Stimulated activated CD4-positive, alpha-beta T cell treated with anti-CD3 and anti-CD28 coated beads, TNF-alpha, amount 100 ng/mL, for 24 hours (primary cell): ENCODE measurements around the gene HYAL3.
"Not testable (repeated sequence)": the region's sequence is repeated elsewhere in the genome, so short reads cannot be mapped to it uniquely, and the experiment has no call there.

Experiments
- DNase-seq, 3 experiments: peaks; one replicate each; pipeline ENCODE4 v3.0.0-alpha.2; 2020; ENCODE audit warnings: low read depth in 3 of 3

HYAL3 gene

DNA sequence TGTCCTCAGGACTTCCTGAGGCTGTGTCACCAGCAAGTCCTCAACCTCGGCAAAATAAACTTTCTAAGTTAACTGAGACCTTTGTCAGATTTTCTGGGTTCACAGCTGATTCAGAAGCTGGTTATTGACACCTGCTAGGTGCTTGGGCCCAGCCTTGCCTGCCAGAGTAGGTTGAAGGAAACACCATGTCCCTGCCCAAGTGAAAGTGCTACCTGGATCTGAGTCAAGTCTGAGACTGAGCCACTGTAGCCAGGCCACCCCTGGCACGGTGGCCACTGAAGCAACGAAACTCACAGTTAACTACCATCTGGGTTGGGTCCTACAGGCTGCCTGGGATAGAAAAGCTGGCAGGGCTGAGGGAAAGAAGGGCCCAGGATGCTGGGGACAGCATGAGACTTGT is 15.1 kb upstream of the HYAL3 start:
- no peak for DNase-seq

DNA sequence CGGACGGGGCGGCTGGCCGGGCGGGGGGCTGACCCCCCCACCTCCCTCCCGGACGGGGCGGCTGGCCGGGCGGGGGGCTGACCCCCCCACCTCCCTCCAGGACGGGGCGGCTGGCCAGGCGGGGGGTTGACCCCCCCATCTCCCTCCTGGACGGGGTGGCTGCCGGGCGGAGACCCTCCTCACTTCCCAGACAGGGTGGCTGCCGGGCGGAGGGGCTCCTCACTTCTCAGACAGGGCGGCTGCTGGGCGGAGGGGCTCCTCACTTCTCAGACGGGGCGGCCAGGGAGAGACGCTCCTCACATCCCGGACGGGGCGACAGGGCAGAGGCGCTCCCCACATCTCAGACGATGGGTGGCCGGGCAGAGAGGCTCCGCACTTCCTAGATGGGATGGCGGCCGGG is 12.8 kb upstream of the HYAL3 start:
- DNase-seq, result not testable (repeated sequence)

GRCh38 chr3:50304601-50305000 is 5.4 kb upstream of the HYAL3 start:
- no peak for DNase-seq

DNA sequence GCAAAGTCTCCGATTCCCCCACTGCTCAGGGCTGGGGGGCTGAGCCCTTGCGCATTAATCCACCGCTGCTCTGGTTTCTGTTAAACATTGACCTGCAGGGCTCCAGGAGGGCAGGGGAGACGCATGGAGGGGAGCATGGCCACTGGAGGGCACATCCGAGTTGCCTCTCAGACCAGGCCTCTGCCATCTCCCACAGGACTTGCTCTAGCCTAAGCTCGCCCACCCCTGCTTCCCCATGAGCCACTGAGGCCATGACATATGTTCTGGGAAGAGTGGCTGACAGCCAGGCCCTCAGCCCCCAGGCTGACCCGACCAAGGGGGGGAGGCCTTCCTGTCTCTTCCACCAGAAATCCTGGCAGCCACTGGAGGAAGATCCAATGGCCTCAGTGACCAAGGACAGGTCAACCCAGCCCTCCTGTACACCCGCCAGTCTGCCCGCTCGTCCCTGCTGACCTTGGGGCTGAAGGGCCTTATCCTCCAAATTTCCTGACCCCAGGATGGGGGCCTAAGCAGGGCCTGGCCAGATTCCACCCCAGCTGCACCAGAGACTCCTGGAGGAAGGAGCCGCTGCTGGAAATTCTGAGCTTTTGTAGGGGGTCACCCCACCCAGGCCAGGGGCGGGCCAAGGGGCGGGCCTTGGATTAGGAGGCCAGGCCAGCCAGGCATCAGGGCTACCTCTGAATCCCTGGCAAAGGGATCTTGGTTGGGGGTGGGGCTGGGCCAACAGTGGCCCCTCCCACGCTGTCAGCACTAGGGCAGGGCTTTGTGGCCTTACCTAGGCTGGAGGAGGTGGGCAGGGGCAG is 4.0 kb upstream of the HYAL3 start, which contains the start of gene HYAL1:
Gene HYAL1 (minus strand): TSS at position 562 of the 803 bp plus-strand sequence. CDS start 618 bp downstream, outside the sequence.
- DNase-seq, result no peak

DNA sequence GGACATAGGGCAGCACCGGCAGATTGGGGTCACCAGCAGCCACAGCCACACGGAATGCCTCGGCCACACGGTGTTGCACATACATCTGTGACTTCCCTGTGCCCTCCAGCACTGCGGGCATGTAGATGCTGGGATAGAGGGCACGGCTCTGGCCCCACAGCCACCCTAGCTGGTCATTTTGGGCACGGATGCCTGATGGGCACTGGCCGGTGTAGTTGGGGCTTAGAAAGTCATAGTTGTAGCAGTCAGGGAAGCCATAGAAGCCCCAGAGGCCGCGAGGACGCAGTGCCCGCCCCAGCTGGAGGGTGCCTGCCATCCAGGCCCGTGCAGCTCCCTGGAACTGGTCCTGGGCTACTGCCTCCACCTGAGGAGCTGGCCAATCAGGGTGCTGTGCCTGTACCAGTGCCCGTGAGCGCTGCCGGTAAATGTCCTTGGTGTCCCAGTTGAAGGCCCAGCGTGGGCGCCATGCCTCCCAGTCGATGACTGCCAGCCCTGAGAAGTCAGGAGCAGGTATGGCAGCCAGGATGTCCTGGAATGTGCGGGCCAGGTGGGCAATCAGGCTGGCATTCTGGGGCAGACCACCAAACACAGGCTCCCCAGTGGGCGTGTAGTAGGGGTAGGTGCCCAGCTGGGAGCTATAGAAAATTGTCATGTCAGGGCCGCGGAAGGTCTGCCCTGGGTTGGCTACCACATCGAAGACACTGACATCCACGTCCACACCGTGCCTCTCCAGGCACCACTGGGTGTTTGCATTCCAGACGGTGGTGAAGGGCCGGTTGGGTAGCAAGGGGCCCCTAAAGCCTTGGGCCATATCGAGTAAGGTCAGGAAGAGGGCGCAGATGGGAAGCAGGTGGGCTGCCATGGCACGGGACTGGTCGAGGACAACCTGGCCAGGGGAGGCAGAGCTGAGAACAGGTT is 3.1 kb upstream of the HYAL3 start:
- no peak for DNase-seq

DNA sequence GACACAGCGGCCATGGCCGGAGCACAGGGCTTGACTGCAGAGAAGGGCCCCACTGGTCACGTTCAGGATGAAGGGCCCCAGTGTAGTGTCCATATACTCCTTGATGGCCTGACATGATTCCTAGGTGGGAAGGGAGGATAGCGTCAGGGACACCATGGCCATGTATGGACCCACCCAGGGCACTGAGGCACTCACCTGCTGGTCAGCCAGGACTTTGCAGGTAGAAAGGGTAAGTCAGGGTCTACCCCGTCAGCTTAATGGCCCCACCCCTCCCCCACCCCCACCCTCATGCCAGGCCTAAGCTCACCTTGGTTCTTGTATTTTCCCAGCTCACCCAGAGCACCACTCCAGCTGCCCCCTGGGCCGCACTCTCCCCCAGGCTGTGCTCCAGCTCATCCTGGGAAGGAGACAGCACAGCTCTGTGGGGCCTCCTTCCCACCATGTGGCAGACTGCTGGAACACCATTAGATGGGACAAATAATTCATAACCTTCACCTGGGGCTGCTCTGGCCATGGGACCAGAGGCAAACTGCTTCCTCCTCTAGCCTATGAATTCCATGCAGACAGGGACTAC is 1.6 kb upstream of the HYAL3 start:
- no peak for DNase-seq

DNA sequence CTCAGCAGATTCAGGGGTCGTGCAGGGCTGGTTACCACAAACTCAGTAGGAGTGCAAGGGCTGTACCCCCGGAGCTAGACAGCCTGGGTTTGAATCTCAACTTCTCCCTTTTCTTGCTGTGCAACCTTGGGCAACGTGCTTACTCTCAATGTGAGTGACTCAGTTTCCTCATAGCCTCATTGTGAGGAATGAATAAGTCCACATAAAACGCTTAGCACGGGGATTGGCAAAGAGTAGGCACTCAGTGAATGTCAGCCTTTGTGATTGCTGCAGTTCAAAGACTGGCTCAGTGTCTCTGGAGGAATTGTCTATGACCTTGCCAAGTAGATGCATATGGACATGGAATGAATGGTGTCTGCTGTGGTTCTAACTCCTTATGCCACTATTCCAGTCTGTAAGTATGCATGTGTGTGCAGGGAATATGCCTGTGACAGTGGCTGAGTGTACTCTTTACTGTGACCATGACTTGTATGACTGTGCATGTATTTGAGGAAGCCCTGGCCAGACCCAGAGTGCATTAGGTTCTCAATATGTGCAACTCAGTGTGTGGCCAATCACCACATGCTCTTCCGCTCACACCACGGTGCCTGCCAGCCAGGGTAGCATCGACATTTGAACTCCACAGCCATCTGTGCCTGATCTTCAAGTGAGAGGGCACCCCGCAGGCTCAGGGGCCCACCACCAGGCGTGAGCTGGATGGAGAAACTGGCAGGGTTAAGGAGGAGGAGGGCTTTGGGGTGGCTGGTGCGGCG is 900 bp upstream of the HYAL3 start:
- DNase-seq, result no peak

GRCh38 chr3:50299638-50299928 is 378 bp upstream of the HYAL3 start:
- no peak for DNase-seq

DNA sequence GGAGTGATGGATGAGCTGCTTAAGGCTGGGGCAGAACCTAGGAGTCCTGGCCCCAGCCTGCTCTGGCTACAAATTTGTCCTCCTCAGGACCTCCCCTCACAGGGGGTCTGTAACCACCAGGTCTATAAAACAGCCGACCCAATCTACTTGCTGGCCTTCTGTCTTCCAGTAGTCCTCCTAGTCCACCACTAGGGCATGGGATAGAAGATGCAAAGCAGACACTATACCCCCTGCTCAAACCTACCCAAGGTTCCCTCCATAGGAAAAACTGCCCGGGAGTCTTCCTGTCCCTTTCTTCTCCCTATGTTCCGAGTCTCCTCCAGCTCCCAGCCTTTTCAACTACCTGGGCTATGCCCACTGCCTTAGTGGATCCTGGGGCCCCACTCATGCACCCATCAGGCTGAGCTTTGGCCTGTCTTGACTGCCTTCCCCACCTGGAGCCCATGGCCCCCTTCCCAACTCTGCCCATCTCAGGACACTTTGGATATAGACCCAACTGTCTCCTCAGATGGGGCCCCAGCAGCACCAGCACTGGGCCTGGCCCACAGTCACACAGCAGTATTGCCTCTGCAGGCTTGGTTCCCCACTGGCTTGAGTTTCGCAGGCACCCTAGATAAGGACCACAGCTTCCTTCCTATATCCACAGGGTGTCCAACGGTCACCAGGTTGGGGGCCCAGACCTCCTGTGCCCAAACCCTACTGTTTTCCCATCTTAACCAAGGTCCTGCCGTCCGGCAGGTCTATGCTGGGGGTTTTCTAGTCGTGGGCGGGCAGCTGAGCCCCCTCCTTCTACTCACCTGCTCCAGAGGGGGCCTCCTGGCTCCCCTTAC is 1.1 kb downstream of the HYAL3 start:
- no peak for DNase-seq

- no peak for DNase-seq
Observed at GRCh38 chr3:50297384-50297775, 1.8 kb downstream of the HYAL3 start.

DNA sequence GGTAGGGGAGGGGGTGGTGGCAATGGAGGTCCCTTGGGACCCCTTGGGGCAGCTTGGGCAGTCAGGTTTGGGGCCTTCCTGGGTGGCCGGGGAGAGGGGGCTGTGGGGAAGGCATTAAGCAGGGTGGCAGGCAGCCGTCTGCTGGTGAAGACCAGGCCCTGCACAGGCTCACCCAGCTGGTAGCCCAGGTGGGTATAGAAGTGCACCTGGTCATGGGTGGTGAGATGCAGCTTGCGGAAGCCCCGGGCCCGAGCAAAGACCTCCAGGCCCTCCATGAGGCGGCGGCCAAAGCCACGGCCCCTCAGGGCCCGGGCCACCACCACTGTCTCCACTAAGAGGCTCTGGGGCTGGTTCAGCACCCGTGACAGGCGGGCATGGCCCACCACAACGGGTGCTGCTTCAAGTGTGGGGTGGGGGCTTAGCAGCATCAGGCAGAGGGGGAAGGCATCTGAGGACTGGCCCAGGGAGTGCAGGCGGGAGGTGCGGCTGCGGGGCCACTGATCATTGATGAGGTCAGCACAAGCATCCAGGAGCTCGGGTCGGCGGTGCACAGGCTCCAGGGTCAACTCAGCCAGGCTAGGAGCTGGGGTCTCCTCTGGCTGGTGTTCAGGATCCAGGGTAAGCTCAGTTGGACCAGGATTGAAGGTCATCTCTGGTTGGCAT is 2.4 kb downstream of the HYAL3 start:
- DNase-seq, result no peak

- no peak for DNase-seq
Observed at GRCh38 chr3:50295553-50296431, 3.4 kb downstream of the HYAL3 start.

DNA sequence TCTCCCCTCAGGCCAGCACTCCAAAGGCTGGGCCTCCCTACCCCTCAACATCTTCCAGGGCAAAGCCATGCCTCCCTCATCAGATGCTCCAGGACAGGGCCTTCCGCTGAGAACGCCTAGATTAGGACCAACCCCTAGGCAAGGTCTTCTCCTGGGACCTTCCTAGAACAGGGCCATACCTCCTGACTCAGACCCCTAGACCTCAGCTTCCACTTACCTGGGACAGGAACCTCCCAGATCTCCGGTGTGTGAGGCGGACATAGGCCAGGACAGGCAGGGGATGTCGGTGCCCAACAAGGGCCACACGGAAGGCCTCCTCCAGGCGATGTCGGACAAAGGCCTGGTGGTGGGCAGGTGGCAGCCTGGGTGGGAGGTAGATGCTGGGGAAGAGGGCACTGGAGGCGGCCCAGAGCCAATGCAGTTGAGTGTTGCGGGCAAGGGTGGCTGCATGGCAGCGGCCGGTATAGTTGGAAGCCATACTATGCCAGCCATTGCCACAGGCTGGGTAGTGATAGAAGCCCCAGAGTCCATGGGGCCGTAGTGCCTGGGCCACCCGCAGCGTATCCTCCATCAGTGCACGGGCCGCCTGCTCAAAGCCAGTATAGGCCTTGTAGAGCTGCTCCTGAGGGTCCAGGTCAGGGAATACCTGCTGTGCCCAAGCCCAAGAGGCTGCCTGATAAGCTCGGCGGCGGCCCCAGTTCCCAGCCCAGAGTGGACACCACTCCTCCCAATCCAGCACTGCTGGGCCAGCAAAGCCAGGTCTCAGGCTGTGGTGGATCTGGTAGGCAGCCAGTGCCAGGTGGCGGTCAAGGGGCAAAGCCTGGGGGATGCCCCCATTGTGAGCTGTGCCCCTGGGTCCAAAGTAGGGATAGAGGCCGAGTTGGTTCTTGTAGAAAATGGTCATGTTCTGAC is 4.5 kb downstream of the HYAL3 start:
- DNase-seq, result no peak

GRCh38 chr3:50294089-50294488 is 5.1 kb downstream of the HYAL3 start:
- no peak for DNase-seq

GRCh38 chr3:50293079-50293801 is 6.0 kb downstream of the HYAL3 start:
- no peak for DNase-seq

DNA sequence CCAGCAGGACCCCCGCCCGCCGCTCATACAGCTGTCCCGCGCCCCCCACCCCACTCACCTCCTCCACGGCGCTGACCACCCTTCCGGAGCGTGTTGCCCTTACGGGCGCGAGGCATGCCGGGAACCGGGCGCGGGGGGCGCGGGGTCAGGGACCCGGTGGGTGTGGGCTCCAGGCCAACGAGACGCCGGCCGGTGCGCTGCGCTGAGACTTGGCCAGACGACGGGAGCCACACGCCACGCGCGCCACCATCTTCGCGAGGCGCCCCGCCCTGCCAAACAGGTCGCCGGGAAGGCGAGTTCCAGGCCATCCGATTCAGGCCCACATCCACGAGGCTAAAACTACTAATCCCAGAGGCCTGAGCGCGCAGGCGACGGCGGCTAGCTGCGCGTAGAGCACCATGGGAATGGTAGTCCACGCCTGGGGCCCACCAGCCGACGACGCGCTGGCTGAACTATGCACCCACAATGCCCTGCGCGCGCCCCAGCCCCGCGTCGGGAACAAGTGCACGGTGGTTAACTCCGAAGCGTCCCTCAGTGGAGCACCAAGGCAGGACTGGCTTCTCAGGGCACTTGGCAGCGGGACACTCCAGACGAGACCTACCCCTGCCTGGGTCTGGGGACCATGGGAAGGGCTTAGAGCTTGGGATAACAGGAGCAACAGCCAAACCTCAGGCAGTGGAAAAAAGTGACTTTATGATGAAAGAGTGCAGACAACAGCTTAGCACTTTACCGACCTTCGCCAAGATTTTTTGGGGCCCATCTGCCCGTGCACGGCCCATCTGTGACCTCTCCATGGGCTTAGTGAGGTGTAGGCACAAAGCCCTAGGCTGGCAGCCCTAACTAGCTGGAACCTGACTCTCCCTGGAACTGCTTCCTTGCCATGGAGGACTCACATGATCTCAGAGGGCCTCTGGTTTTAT is 6.8 kb downstream of the HYAL3 start, which contains the start of gene IFRD2:
Gene IFRD2 (minus strand): TSS at position 271 of the 920 bp plus-strand sequence. CDS start 155 bp downstream, at position 116.
- peak; percentile 91 to 97 (median 91) for DNase-seq
